GM12878 (cell line): ENCODE measurements around the gene GGA2. TPM values are rescaled to one million over a fixed set of nuclear protein-coding genes. Genes with fewer than 3 reads are reported as not detected.

Source experiments
- ASH2L ChIP-seq: fragments of 300-600, 200-600 bp; sonication (generic); IDR thresholded peaks from 2 replicates; pipeline ENCODE4 v1.6.1; 2017; ENCODE audit warnings: low read depth, mild to moderate bottlenecking, borderline replicate concordance
- ATF7 ChIP-seq: fragments of 450-650 bp; IDR thresholded peaks from 2 replicates; pipeline ENCODE4 v1.6.1; 2016; ENCODE audit warnings: low read depth, mild to moderate bottlenecking
- EP300 ChIP-seq, 2 experiments: fragments of 150-350 bp in 1 of 2; IDR thresholded peaks; 2 replicates each; pipeline ENCODE4 v1.6.1; 2011 to 2012; ENCODE audit warnings: low read depth in 2 of 2, low read length in 2 of 2, borderline replicate concordance in 1 of 2, improper control_type of control experiment in 1 of 2, inconsistent platforms in 1 of 2; ENCODE audit not compliant: control insufficient read depth in 1 of 2
- HDGF ChIP-seq: fragments of 450-650 bp; IDR thresholded peaks from 2 replicates; pipeline ENCODE4 v1.6.1; 2016; ENCODE audit warnings: antibody characterized with exemption
- HSF1 ChIP-seq: fragments of 150-350 bp; IDR thresholded peaks from 2 replicates; pipeline ENCODE4 v1.6.1; 2014; ENCODE audit warnings: mild to moderate bottlenecking, low read depth, low read length
- KLF5 ChIP-seq: fragments of 450-650 bp; IDR thresholded peaks from 2 replicates; pipeline ENCODE4 v1.6.1; 2014; ENCODE audit warnings: mild to moderate bottlenecking; ENCODE audit not compliant: partially characterized antibody
- LARP7 ChIP-seq: fragments of 450-650 bp; IDR thresholded peaks from 2 replicates; pipeline ENCODE4 v1.6.1; 2017; ENCODE audit warnings: mild to moderate bottlenecking
- MTA2 ChIP-seq: fragments of 450-650 bp; IDR thresholded peaks from 2 replicates; pipeline ENCODE4 v1.6.1; 2016; ENCODE audit warnings: low read depth, mild to moderate bottlenecking, moderate library complexity
- MYC ChIP-seq: IDR thresholded peaks from 2 replicates; pipeline ENCODE4 v1.6.1; 2011; ENCODE audit warnings: mild to moderate bottlenecking, low read length, moderate library complexity, inconsistent platforms; ENCODE audit not compliant: insufficient read depth, insufficient replicate concordance, insufficient read length, severe bottlenecking
- NBN ChIP-seq: fragments of 450-650 bp; IDR thresholded peaks from 2 replicates; pipeline ENCODE4 v1.6.1; 2016
- NR2C1 ChIP-seq: fragments of 450-650 bp; IDR thresholded peaks from 2 replicates; pipeline ENCODE4 v1.6.1; 2017; ENCODE audit warnings: antibody characterized with exemption, mild to moderate bottlenecking, moderate library complexity
- NR2C2 ChIP-seq: IDR thresholded peaks from 2 replicates; pipeline ENCODE4 v1.6.1; 2011; ENCODE audit warnings: borderline replicate concordance, low read depth; ENCODE audit not compliant: control insufficient read depth, insufficient read length
- NR2F1 ChIP-seq: fragments of 450-650 bp; conservative IDR thresholded peaks from 2 replicates; pipeline ENCODE4 v1.6.1; 2017; ENCODE audit warnings: mild to moderate bottlenecking
- NRF1 ChIP-seq: conservative IDR thresholded peaks from 2 replicates; pipeline ENCODE4 v1.6.1; 2011; ENCODE audit warnings: mild to moderate bottlenecking, low read depth, low read length, improper control_type of control experiment
- PAX5 ChIP-seq: IDR thresholded peaks from 2 replicates; pipeline ENCODE4 v1.6.1; 2011; ENCODE audit warnings: low read depth, low read length, borderline replicate concordance
- PAX8 ChIP-seq: fragments of 450-650 bp; IDR thresholded peaks from 2 replicates; pipeline ENCODE4 v1.6.1; 2017; ENCODE audit warnings: mild to moderate bottlenecking, moderate library complexity
- RFX5 ChIP-seq: IDR thresholded peaks from 2 replicates; pipeline ENCODE4 v1.6.1; 2011; ENCODE audit warnings: low read depth, low read length, improper control_type of control experiment
- SIN3A ChIP-seq: IDR thresholded peaks from 2 replicates; pipeline ENCODE4 v1.6.1; 2012; ENCODE audit warnings: low read depth, low read length, improper control_type of control experiment
- ZBED1 ChIP-seq: IDR thresholded peaks from 2 replicates; pipeline ENCODE4 v1.6.1; 2016; ENCODE audit warnings: borderline replicate concordance
- ZBTB40 ChIP-seq: fragments of 450-650 bp; IDR thresholded peaks from 2 replicates; pipeline ENCODE4 v1.6.1; 2016; ENCODE audit warnings: mild to moderate bottlenecking, moderate library complexity, borderline replicate concordance
- polyA plus RNA-seq, 11 experiments: library from polyadenylated mRNA; depleted of rRNA in 4 of 11; unstranded in 6 of 11; stranded (reverse) in 5 of 11; fragments of >200 nt; fragmentation: Nextera tagmentation in 4 of 11; fragmentation: Illumina TruSeq in 1 of 11; extraction: Ambion mirVana in 4 of 11; extraction: Trizol in 1 of 11; gene quantifications; 1 replicate in 1 of 11; 2 replicates in 10 of 11; pipeline versions ENCODE4 v1.2.1 to v1.2.3, GENCODE V29; 2011 to 2016; ENCODE audit warnings: inconsistent platforms in 2 of 11, missing spikeins in 2 of 11, low read depth in 1 of 11
- total RNA-seq, 4 experiments: library from RNA; depleted of rRNA in 3 of 4; stranded (reverse); fragments of >200 nt in 3 of 4; fragmentation: Illumina TruSeq in 1 of 4; extraction: Trizol in 1 of 4; gene quantifications; 2 replicates each; pipeline versions ENCODE4 v1.2.1 to v1.2.3, GENCODE V29; 2013 to 2021
- TF ChIP-seq, protein P1 (sequence below): IDR thresholded peaks from 2 replicates; pipeline ENCODE4 v1.6.1; 2011; ENCODE audit warnings: borderline replicate concordance, low read depth, mild to moderate bottlenecking, moderate library complexity, mixed read lengths, low read length; ENCODE audit not compliant: insufficient read depth; ENCODE audit errors: extremely low read length
- TF ChIP-seq, protein P2 (sequence below), 3 experiments: IDR thresholded peaks in 2 of 3; conservative IDR thresholded peaks in 1 of 3; 2 replicates each; pipeline ENCODE4 v1.5.1; 2011; ENCODE audit warnings: low read depth in 3 of 3, low read length in 3 of 3, mild to moderate bottlenecking in 3 of 3, control low read depth in 2 of 3, moderate library complexity in 2 of 3, inconsistent platforms in 1 of 3, mixed read lengths in 1 of 3; ENCODE audit not compliant: control insufficient read depth in 2 of 3, insufficient read depth in 1 of 3; ENCODE audit errors: extremely low read depth in 1 of 3

The GGA2 gene
- total and polyA plus RNA-seq, 10 of the 15 experiments (the other 5 are each of a cell fraction or from before 2014, with no cell fraction given): 14.1 to 153 (median 86.6) TPM

DNA sequence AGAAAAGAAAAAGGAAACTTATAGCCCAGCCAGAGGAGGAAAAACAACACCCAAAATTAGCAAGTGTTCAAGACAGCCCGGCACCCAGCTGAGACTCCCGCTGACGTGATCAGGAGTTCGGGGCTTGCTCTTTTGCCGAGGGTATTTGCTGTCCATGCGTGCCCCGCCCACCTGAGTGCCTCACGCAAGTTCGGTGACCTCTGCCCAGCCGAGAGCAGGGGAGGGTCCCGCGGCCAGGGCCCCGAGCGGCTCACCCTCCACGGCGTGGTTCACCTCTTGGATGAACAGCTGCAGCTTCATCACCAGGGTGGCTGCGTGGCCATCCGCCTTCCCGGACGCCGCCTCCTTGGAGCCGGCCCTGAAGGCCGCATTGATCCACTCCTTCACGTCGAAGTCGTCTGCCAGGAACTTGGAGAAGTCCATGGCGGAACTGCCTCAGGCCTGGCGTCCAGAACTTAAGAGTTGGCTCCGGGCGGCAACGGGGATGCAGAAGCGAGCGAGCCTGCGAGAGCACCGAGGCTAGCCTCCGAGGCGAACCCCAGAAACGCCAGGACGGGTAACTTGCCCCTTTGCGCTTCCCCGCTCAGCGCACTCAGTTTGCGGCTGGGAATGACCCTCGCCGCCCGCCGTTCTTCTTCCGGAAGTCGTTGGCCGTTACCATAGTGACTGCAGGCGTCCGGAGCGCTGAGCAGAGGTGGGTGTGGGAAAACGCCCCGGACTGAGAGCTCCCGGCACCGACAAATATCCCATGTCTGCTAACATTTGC lies 57.5 kb downstream of the GGA2 start, which contains the start of gene COG7 (continued):
- no peak; the same call in 1 of the 2 replicates for TF ChIP-seq ATF7
- TF ChIP-seq SIN3A: peak; percentile 97
- TF ChIP-seq MTA2: no peak
- no peak for TF ChIP-seq PAX5
- no peak for TF ChIP-seq KLF5
- no peak for TF ChIP-seq ASH2L
- no peak for TF ChIP-seq NRF1
- peak; percentile 84 for TF ChIP-seq ZBTB40
- TF ChIP-seq HSF1: no peak
- TF ChIP-seq NR2C2: no peak
- 0 out of 2 replicates have a peak, but pooled peaks have one; percentile 45 for TF ChIP-seq RFX5
- TF ChIP-seq MYC: no peak
- peak; percentile 87; the same call in 1 of the 2 replicates for TF ChIP-seq NBN
- 0 out of 2 replicates have a peak, but pooled peaks have one; percentile 45 for TF ChIP-seq HDGF
- TF ChIP-seq, protein P1, sequence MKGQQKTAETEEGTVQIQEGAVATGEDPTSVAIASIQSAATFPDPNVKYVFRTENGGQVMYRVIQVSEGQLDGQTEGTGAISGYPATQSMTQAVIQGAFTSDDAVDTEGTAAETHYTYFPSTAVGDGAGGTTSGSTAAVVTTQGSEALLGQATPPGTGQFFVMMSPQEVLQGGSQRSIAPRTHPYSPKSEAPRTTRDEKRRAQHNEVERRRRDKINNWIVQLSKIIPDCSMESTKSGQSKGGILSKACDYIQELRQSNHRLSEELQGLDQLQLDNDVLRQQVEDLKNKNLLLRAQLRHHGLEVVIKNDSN: no peak
- TF ChIP-seq NR2F1: peak; percentile 95
- TF ChIP-seq LARP7: peak; percentile 87; the same call in 1 of the 2 replicates
- 0 out of 2 replicates have a peak, but pooled peaks have one; percentile 40 for TF ChIP-seq NR2C1
- no peak for TF ChIP-seq EP300 (IDR thresholded peaks at IDR 0.05; ENCODE audit: borderline replicate concordance in 1 of 2, control insufficient read depth in 1 of 2, low read depth in 2 of 2, low read length in 2 of 2)
- no peak for TF ChIP-seq ZBED1
- no peak for TF ChIP-seq PAX8
- TF ChIP-seq, protein P2, sequence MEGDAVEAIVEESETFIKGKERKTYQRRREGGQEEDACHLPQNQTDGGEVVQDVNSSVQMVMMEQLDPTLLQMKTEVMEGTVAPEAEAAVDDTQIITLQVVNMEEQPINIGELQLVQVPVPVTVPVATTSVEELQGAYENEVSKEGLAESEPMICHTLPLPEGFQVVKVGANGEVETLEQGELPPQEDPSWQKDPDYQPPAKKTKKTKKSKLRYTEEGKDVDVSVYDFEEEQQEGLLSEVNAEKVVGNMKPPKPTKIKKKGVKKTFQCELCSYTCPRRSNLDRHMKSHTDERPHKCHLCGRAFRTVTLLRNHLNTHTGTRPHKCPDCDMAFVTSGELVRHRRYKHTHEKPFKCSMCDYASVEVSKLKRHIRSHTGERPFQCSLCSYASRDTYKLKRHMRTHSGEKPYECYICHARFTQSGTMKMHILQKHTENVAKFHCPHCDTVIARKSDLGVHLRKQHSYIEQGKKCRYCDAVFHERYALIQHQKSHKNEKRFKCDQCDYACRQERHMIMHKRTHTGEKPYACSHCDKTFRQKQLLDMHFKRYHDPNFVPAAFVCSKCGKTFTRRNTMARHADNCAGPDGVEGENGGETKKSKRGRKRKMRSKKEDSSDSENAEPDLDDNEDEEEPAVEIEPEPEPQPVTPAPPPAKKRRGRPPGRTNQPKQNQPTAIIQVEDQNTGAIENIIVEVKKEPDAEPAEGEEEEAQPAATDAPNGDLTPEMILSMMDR (IDR thresholded peaks at IDR 0.05 in 2 of 3, conservative IDR thresholded peaks at IDR 0.05 in 1 of 3; ENCODE audit: control insufficient read depth in 2 of 3, extremely low read depth in 1 of 3, insufficient read depth in 1 of 3, low read depth in 3 of 3, low read length in 3 of 3): no peak
